Activated CD8-positive, alpha-beta T cell treated with anti-CD3 and anti-CD28 coated beads for 36 hours (primary cell): ENCODE data around the gene WHRN. TPM values are rescaled to one million over a fixed set of nuclear protein-coding genes. Genes with fewer than 3 reads are reported as not detected.

Experiments used
- ATAC-seq: fragments of 200-7000 bp; cut with Tn5 transposase; one replicate; pipeline ENCODE4 v1.10.0; 2021; ENCODE audit warnings: mild to moderate bottlenecking, moderate library complexity
- CTCF ChIA-PET: fragments of 350-600 bp; sonication (Branson Sonifier 250); formaldehyde crosslinking; loops from one replicate; lab custom pipeline; 2021; ENCODE audit warnings: antibody characterized with exemption; lab: Charles Lee
- POLR2A ChIA-PET: fragments of 350-600 bp; sonication (Branson Sonifier 250); formaldehyde crosslinking; loops from one replicate; lab custom pipeline; 2021; ENCODE audit warnings: antibody characterized with exemption; lab: Charles Lee
- DNase-seq: peaks from one replicate; pipeline ENCODE4 v3.0.0-alpha.2; 2020
- H3K27ac Mint-ChIP-seq: one replicate; pipeline ENCODE4 v1.8.0; 2021; ENCODE audit warnings: mild to moderate bottlenecking, mixed read lengths
- H3K27me3 Mint-ChIP-seq: one replicate; pipeline ENCODE4 v1.8.0; 2021; ENCODE audit warnings: mixed read lengths
- H3K36me3 Mint-ChIP-seq: one replicate; pipeline ENCODE4 v1.8.0; 2021; ENCODE audit warnings: low read depth, mixed read lengths
- H3K4me1 Mint-ChIP-seq: one replicate; pipeline ENCODE4 v1.8.0; 2021; ENCODE audit warnings: low read depth, mixed read lengths
- H3K4me3 Mint-ChIP-seq: one replicate; pipeline ENCODE4 v1.8.0; 2021; ENCODE audit warnings: mild to moderate bottlenecking, moderate library complexity, mixed read lengths
- H3K9me3 Mint-ChIP-seq: one replicate; pipeline ENCODE4 v1.8.0; 2021; ENCODE audit warnings: mixed read lengths
- CTCF ChIP-seq: fragments of 200-600 bp; IDR thresholded peaks from one replicate; pipeline ENCODE4 v1.8.0; 2022; ENCODE audit warnings: antibody characterized with exemption, mild to moderate bottlenecking
- intact Hi-C: fragments of 100-400 bp; cut with micrococcal nuclease; formaldehyde crosslinking; loops from one replicate; pipeline ENCODE4 v1.10.0; 2022
- total RNA-seq, 2 experiments: library from RNA; stranded (reverse); gene quantifications; one replicate each; pipeline ENCODE4 v1.2.3, GENCODE V29; 2021

WHRN gene
- total RNA-seq, 2 experiments from 2014 or later: 12.6 to 14.9 TPM

GRCh38 chr9:114499941-114500696 is 5.2 kb downstream of the WHRN start:
- H3K4me1 Mint-ChIP-seq: peaks cover 46% of the 10 kb centered on the region
- intact Hi-C loops: no loop called here
- ChIA-PET CTCF (interaction anchor here (0.8 to 1.9 kb wide), 4 partner anchors 11 to 154 kb away, joined by 3 to 7 read pairs (median 4); no protein-coding TSS in a partner anchor), POLR2A (no interaction called here)
- ATAC-seq: no peak
- DNase-seq: no peak
- no peak overlapping the region for H3K4me3 Mint-ChIP-seq
- H3K36me3 Mint-ChIP-seq: no peaks in the 10 kb centered on the region
- no peak for TF ChIP-seq CTCF
- no peaks in the 10 kb centered on the region for H3K27me3 Mint-ChIP-seq
- H3K9me3 Mint-ChIP-seq: no peaks in the 10 kb centered on the region
- no peak overlapping the region for H3K27ac Mint-ChIP-seq

DNA sequence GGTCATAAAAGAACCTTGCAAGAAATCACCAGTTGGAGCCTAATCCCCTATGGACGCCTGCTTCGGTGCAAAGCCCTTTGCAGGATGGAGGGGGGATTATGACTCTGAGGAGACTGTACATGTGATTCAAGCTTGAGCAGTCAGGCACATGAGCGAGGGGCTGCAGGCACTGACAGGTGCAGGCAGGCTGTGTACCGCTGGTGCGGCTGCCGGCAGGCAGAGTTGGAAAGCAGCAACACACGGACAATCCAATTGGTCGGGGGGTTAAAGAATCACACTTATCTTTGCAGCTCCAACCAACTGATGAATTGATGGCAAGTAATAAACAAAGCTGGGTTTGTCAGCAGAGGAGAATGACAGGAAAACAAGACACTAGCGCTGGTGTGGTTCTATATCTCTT is 5.7 kb downstream of the WHRN start:
- TF ChIP-seq CTCF: no peak
- Mint-ChIP-seq H3K27me3 (no peaks in the 10 kb centered on the region), H3K4me3 (no peak overlapping the region), H3K27ac (no peak overlapping the region), H3K9me3 (no peaks in the 10 kb centered on the region), H3K36me3 (no peaks in the 10 kb centered on the region), H3K4me1 (peaks cover 48% of the 10 kb centered on the region)
- ATAC-seq (no peak), DNase-seq (no peak)
- ChIA-PET POLR2A (no interaction called here), CTCF (interaction anchor here (1.1 to 1.9 kb wide), 3 partner anchors 12 to 154 kb away, joined by 3 to 7 read pairs (median 5); no protein-coding TSS in a partner anchor)
- intact Hi-C loops: no loop called here

- DNase-seq (peak; percentile 42), ATAC-seq (peak; percentile 11)
- no peaks in the 10 kb centered on the region for H3K9me3 Mint-ChIP-seq
- no peaks in the 10 kb centered on the region for H3K36me3 Mint-ChIP-seq
- no peak overlapping the region for H3K4me3 Mint-ChIP-seq
- no peaks in the 10 kb centered on the region for H3K27me3 Mint-ChIP-seq
- H3K4me1 Mint-ChIP-seq: peaks cover 55% of the 10 kb centered on the region
- ChIA-PET CTCF (interaction anchor here (1.0 to 1.3 kb wide), 3 partner anchors 10 to 92 kb away, joined by 3 to 4 read pairs (median 3); no protein-coding TSS in a partner anchor), POLR2A (no interaction called here)
- TF ChIP-seq CTCF: no peak
- no peak overlapping the region for H3K27ac Mint-ChIP-seq
- intact Hi-C loops: no loop called here
Measured at GRCh38 chr9:114497727-114498382, 7.4 kb downstream of the WHRN start.

DNA sequence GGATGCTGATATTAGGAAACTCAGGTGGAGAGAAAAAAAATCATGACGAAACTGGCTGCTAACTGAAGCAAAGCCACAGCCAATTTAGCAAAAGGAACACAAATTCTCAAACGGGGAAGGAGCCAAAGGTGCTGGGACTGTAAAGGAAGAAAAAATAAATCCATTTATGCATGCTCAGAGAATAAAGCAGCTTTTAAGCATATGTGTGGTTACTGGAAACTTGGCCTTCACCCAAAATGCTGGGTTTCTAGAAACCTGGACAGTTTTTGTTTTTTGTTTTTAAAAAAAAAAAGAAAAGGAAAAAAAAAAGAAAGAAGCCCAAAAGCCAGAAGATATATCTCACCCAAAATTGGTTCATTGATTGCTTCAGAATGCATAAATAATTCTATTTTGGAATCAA is 8.0 kb downstream of the WHRN start:
- intact Hi-C loops: no loop called here
- H3K27me3 Mint-ChIP-seq: no peaks in the 10 kb centered on the region
- no peak for TF ChIP-seq CTCF
- H3K4me1 Mint-ChIP-seq: peaks cover 49% of the 10 kb centered on the region
- ChIA-PET CTCF (interaction anchor here (1.0 to 1.3 kb wide), 4 partner anchors 11 to 92 kb away, joined by 3 to 5 read pairs (median 4); no protein-coding TSS in a partner anchor), POLR2A (no interaction called here)
- no peak overlapping the region for H3K27ac Mint-ChIP-seq
- DNase-seq (no peak), ATAC-seq (no peak)
- no peak overlapping the region for H3K4me3 Mint-ChIP-seq
- H3K36me3 Mint-ChIP-seq: no peaks in the 10 kb centered on the region
- no peaks in the 10 kb centered on the region for H3K9me3 Mint-ChIP-seq

GRCh38 chr9:114496011-114496410 is 9.3 kb downstream of the WHRN start:
- Mint-ChIP-seq H3K27me3 (no peaks in the 10 kb centered on the region), H3K27ac (no peak overlapping the region), H3K4me3 (no peak overlapping the region), H3K36me3 (no peaks in the 10 kb centered on the region), H3K4me1 (peaks cover 42% of the 10 kb centered on the region), H3K9me3 (no peaks in the 10 kb centered on the region)
- ChIA-PET CTCF (interaction anchor here (0.8 to 1.2 kb wide), 3 partner anchors 11 to 158 kb away, joined by 3 to 5 read pairs (median 3); no protein-coding TSS in a partner anchor), POLR2A (no interaction called here)
- intact Hi-C loops: no loop called here
- DNase-seq (no peak), ATAC-seq (no peak)
- TF ChIP-seq CTCF: no peak
